GM23338 (cell line): ENCODE results near the gene LTBP2. TPM values are rescaled to one million over a fixed set of nuclear protein-coding genes. Genes with fewer than 3 reads are reported as not detected.

Source experiments
- ATAC-seq: fragments of 200-7000 bp; cut with Tn5 transposase; 3 replicates; pipeline ENCODE4 v1.9.1; 2020
- DNase-seq: peaks from one replicate; pipeline ENCODE4 v3.0.0-alpha.2; 2015; ENCODE audit warnings: low spot score
- H2AFZ ChIP-seq: fragments of 200-600 bp; sonication (generic); 2 replicates; pipeline ENCODE4 v1.8.0; 2016; ENCODE audit warnings: antibody characterized with exemption, mild to moderate bottlenecking, moderate library complexity
- H3F3A ChIP-seq: fragments of 200-600 bp; sonication (generic); replicated peaks from 2 replicates; pipeline ENCODE4 v1.8.0; 2017; ENCODE audit warnings: antibody characterized with exemption, mixed run types, low read depth
- H3K27ac ChIP-seq: fragments of 200-600 bp; sonication (generic); 2 replicates; pipeline ENCODE4 v1.6.1; 2016; ENCODE audit warnings: low read depth
- H3K27me3 ChIP-seq: fragments of 200-600 bp; sonication (generic); 2 replicates; pipeline ENCODE4 v1.8.0; 2016; ENCODE audit warnings: mild to moderate bottlenecking, mixed run types, moderate library complexity; ENCODE audit not compliant: insufficient read depth
- H3K36me3 ChIP-seq: fragments of 200-600 bp; sonication (generic); 2 replicates; pipeline ENCODE4 v1.8.0; 2016; ENCODE audit warnings: mild to moderate bottlenecking; ENCODE audit not compliant: insufficient read depth
- H3K4me1 ChIP-seq: fragments of 200-600 bp; sonication (generic); 2 replicates; pipeline ENCODE4 v1.8.0; 2016; ENCODE audit warnings: mild to moderate bottlenecking, moderate library complexity; ENCODE audit not compliant: insufficient read depth
- H3K4me2 ChIP-seq: fragments of 200-600 bp; sonication (generic); 2 replicates; pipeline ENCODE4 v1.7.1; 2017; ENCODE audit warnings: mixed run types
- H3K4me3 ChIP-seq: fragments of 200-600 bp; sonication (generic); 2 replicates; pipeline ENCODE4 v1.6.1; 2016; ENCODE audit warnings: mixed run types
- H3K79me2 ChIP-seq: fragments of 200-600 bp; sonication (generic); replicated peaks from 2 replicates; pipeline ENCODE4 v1.8.0; 2017; ENCODE audit warnings: mild to moderate bottlenecking; ENCODE audit not compliant: insufficient read depth
- H3K9me2 ChIP-seq: fragments of 200-600 bp; sonication (generic); 2 replicates; pipeline ENCODE4 v1.8.0; 2017; ENCODE audit not compliant: insufficient read depth
- H4K20me1 ChIP-seq: fragments of 200-600 bp; sonication (generic); replicated peaks from 2 replicates; pipeline ENCODE4 v1.8.0; 2017; ENCODE audit warnings: mild to moderate bottlenecking; ENCODE audit not compliant: insufficient read depth
- H3K27ac Mint-ChIP-seq: 2 replicates; pipeline ENCODE4 v1.8.0; 2020; ENCODE audit warnings: inconsistent platforms, mild to moderate bottlenecking, moderate library complexity, mixed read lengths
- H3K27me3 Mint-ChIP-seq: 3 replicates; pipeline ENCODE4 v1.8.0; 2022; ENCODE audit warnings: low read depth, mild to moderate bottlenecking, moderate library complexity, mixed read lengths, inconsistent platforms; ENCODE audit not compliant: insufficient read depth, poor library complexity
- H3K36me3 Mint-ChIP-seq: 3 replicates; pipeline ENCODE4 v1.8.0; 2021; ENCODE audit warnings: low read depth, mild to moderate bottlenecking, inconsistent platforms, moderate library complexity, mixed read lengths
- H3K4me1 Mint-ChIP-seq: 3 replicates; pipeline ENCODE4 v1.8.0; 2020; ENCODE audit warnings: mild to moderate bottlenecking, inconsistent platforms, mixed read lengths
- H3K4me3 Mint-ChIP-seq: 3 replicates; pipeline ENCODE4 v1.8.0; 2021; ENCODE audit warnings: moderate library complexity, mild to moderate bottlenecking, inconsistent platforms, mixed read lengths
- H3K9me3 Mint-ChIP-seq: 3 replicates; pipeline ENCODE4 v1.8.0; 2020; ENCODE audit warnings: moderate library complexity, mild to moderate bottlenecking, inconsistent platforms, mixed read lengths
- CREB1 ChIP-seq: fragments of 250-450 bp; sonication (Bioruptor Pico); IDR thresholded peaks from 2 replicates; pipeline ENCODE4 v1.5.0; 2020; ENCODE audit warnings: low read depth, mild to moderate bottlenecking, moderate library complexity
- CTCF ChIP-seq, 2 experiments: fragments of 200-600 bp in 1 of 2; sonication (generic) in 1 of 2; conservative IDR thresholded peaks; 2 replicates each; pipeline versions ENCODE4 v1.5.1 to v1.6.1; 2016 to 2017; ENCODE audit warnings: antibody characterized with exemption in 2 of 2, low read depth in 2 of 2, mild to moderate bottlenecking in 2 of 2, moderate library complexity in 1 of 2
- EZH2phosphoT487 ChIP-seq: fragments of 200-600 bp; sonication (generic); IDR thresholded peaks from one replicate; pipeline ENCODE4 v1.8.1; 2018; ENCODE audit warnings: antibody characterized with exemption; ENCODE audit not compliant: unreplicated experiment
- JUNB ChIP-seq: IDR thresholded peaks from one replicate; pipeline ENCODE4 v1.6.1; 2016; ENCODE audit warnings: antibody characterized with exemption; ENCODE audit not compliant: unreplicated experiment
- NANOG ChIP-seq: IDR thresholded peaks from 2 replicates; pipeline ENCODE4 v1.6.1; 2016; ENCODE audit warnings: antibody characterized with exemption, borderline replicate concordance
- POLR2AphosphoS5 ChIP-seq: IDR thresholded peaks from 2 replicates; pipeline ENCODE4 v1.6.1; 2016; ENCODE audit warnings: antibody characterized with exemption, low read depth
- STAT1 ChIP-seq: IDR thresholded peaks from one replicate; pipeline ENCODE4 v1.6.1; 2016; ENCODE audit warnings: antibody characterized with exemption; ENCODE audit not compliant: unreplicated experiment
- ZNF114 ChIP-seq: fragments of 250-450 bp; sonication (Bioruptor Pico); IDR thresholded peaks from 2 replicates; pipeline ENCODE4 v1.5.0; 2020; ENCODE audit warnings: mild to moderate bottlenecking, moderate library complexity
- ZNF462 ChIP-seq: fragments of 250-450 bp; sonication (Bioruptor Pico); IDR thresholded peaks from 2 replicates; pipeline ENCODE4 v1.5.0; 2020; ENCODE audit warnings: mild to moderate bottlenecking, moderate library complexity
- polyA plus RNA-seq: library from polyadenylated mRNA; unstranded; fragments of >200 nt; fragmentation: Nextera tagmentation; extraction: Ambion mirVana; gene quantifications from 2 replicates; pipeline ENCODE4 v1.2.1, GENCODE V29; 2016
- total RNA-seq: library from RNA; depleted of rRNA; stranded (reverse); fragments of >200 nt; shearing (Covaris generic); gene quantifications from 2 replicates; pipeline ENCODE4 v1.2.3, GENCODE V29; 2014
- TF ChIP-seq, protein P1 (sequence below): IDR thresholded peaks from 2 replicates; pipeline ENCODE4 v1.6.1; 2016; ENCODE audit warnings: antibody characterized with exemption
- TF ChIP-seq, protein P2 (sequence below): IDR thresholded peaks from one replicate; pipeline ENCODE4 v1.6.1; 2018; ENCODE audit warnings: antibody characterized with exemption; ENCODE audit not compliant: unreplicated experiment

The LTBP2 gene
- total and polyA plus RNA-seq, 2 experiments from 2014 or later = 0.27 to 0.49 TPM

- H3K4me1 ChIP-seq = no peaks in the 10 kb centered on the region
- no peak for ATAC-seq
- no peak overlapping the region for H3K4me3 Mint-ChIP-seq
- H3F3A ChIP-seq = no peaks in the 10 kb centered on the region
- H3K27me3 Mint-ChIP-seq = peaks cover 15% of the 10 kb centered on the region
- no peaks in the 10 kb centered on the region for H3K36me3 Mint-ChIP-seq
- H3K27ac Mint-ChIP-seq = no peak overlapping the region; the same call in 1 of the 2 replicates
- H3K4me3 ChIP-seq = no peak overlapping the region
- H3K9me3 Mint-ChIP-seq = no peaks in the 10 kb centered on the region
- no peak overlapping the region for H3K4me2 ChIP-seq
- no peaks in the 10 kb centered on the region for H3K79me2 ChIP-seq
- H3K4me1 Mint-ChIP-seq = peaks cover 31% of the 10 kb centered on the region; the same call in 2 of the 3 replicates
- H2AFZ ChIP-seq = peak overlapping the region; percentile 66; the same call in 1 of the 2 replicates
- H3K9me2 ChIP-seq = no peaks in the 10 kb centered on the region
- H3K27me3 ChIP-seq = no peaks in the 10 kb centered on the region
- H3K36me3 ChIP-seq = no peaks in the 10 kb centered on the region
- H4K20me1 ChIP-seq = no peaks in the 10 kb centered on the region
- TF ChIP-seq POLR2AphosphoS5 = no peak
- TF ChIP-seq STAT1 = no peak
- TF ChIP-seq CTCF (conservative IDR thresholded peaks at IDR 0.05; ENCODE audit: low read depth in 2 of 2) = no peak
- no peak for TF ChIP-seq EZH2phosphoT487
- TF ChIP-seq NANOG = no peak
- TF ChIP-seq, protein P1, sequence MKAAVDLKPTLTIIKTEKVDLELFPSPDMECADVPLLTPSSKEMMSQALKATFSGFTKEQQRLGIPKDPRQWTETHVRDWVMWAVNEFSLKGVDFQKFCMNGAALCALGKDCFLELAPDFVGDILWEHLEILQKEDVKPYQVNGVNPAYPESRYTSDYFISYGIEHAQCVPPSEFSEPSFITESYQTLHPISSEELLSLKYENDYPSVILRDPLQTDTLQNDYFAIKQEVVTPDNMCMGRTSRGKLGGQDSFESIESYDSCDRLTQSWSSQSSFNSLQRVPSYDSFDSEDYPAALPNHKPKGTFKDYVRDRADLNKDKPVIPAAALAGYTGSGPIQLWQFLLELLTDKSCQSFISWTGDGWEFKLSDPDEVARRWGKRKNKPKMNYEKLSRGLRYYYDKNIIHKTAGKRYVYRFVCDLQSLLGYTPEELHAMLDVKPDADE = no peak
- TF ChIP-seq, protein P2, sequence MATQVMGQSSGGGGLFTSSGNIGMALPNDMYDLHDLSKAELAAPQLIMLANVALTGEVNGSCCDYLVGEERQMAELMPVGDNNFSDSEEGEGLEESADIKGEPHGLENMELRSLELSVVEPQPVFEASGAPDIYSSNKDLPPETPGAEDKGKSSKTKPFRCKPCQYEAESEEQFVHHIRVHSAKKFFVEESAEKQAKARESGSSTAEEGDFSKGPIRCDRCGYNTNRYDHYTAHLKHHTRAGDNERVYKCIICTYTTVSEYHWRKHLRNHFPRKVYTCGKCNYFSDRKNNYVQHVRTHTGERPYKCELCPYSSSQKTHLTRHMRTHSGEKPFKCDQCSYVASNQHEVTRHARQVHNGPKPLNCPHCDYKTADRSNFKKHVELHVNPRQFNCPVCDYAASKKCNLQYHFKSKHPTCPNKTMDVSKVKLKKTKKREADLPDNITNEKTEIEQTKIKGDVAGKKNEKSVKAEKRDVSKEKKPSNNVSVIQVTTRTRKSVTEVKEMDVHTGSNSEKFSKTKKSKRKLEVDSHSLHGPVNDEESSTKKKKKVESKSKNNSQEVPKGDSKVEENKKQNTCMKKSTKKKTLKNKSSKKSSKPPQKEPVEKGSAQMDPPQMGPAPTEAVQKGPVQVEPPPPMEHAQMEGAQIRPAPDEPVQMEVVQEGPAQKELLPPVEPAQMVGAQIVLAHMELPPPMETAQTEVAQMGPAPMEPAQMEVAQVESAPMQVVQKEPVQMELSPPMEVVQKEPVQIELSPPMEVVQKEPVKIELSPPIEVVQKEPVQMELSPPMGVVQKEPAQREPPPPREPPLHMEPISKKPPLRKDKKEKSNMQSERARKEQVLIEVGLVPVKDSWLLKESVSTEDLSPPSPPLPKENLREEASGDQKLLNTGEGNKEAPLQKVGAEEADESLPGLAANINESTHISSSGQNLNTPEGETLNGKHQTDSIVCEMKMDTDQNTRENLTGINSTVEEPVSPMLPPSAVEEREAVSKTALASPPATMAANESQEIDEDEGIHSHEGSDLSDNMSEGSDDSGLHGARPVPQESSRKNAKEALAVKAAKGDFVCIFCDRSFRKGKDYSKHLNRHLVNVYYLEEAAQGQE = no peak
- TF ChIP-seq CREB1 (CRISPR knock-in tag) = no peak
- no peak for TF ChIP-seq ZNF462 (CRISPR knock-in tag)
- TF ChIP-seq ZNF114 (CRISPR knock-in tag) = no peak
- TF ChIP-seq JUNB = no peak
- no peak overlapping the region for H3K27ac ChIP-seq
- DNase-seq = no peak
Measured at GRCh38 chr14:74571901-74572725, 39.9 kb downstream of the LTBP2 start.
